PC-9 (cell line): ENCODE measurements around the gene OR10K1. TPM values are rescaled to one million over a fixed set of nuclear protein-coding genes. Genes with fewer than 3 reads are reported as not detected.
A peak's percentile ranks its signal among the peaks of the same experiment; 100 is the strongest.

Source experiments
- BruUV-seq: library from RNA; stranded (reverse); fragments of 400-500 nt; replicated peaks from 2 replicates; lab custom pipeline; 2021; lab: Mats Ljungman, UMichigan
- CTCF ChIA-PET: fragments of 300-600 bp; sonication (Branson Sonifier 250); formaldehyde crosslinking; loops from one replicate; lab custom pipeline; 2022; ENCODE audit warnings: antibody characterized with exemption; lab: Charles Lee
- POLR2A ChIA-PET: fragments of 300-600 bp; sonication (Branson Sonifier 250); formaldehyde crosslinking; loops from one replicate; lab custom pipeline; 2022; ENCODE audit warnings: antibody characterized with exemption; ENCODE audit not compliant: unreplicated experiment; lab: Charles Lee
- DNase-seq, 2 experiments: peaks; one replicate each; pipeline versions ENCODE4 v3.0.0 to v3.0.0-alpha.2; 2015 to 2022; ENCODE audit warnings: mixed read lengths in 1 of 2
- H2AFZ ChIP-seq: fragments of 200-600 bp; sonication (generic); 2 replicates; pipeline ENCODE4 v1.8.1; 2017; ENCODE audit warnings: antibody characterized with exemption
- H3F3A ChIP-seq: fragments of 200-600 bp; sonication (generic); 2 replicates; pipeline ENCODE4 v1.8.1; 2017; ENCODE audit warnings: antibody characterized with exemption, mild to moderate bottlenecking, low read depth; ENCODE audit not compliant: insufficient read depth
- H3K27ac ChIP-seq: fragments of 200-600 bp; sonication (generic); 2 replicates; pipeline ENCODE4 v1.6.1; 2016; ENCODE audit warnings: mixed run types
- H3K27me3 ChIP-seq: fragments of 200-600 bp; sonication (generic); 2 replicates; pipeline ENCODE4 v1.6.1; 2016; ENCODE audit warnings: low read depth, mixed run types; ENCODE audit not compliant: insufficient read depth
- H3K36me3 ChIP-seq: fragments of 200-600 bp; sonication (generic); 2 replicates; pipeline ENCODE4 v1.6.1; 2016; ENCODE audit warnings: low read depth, mixed run types
- H3K4me1 ChIP-seq: fragments of 200-600 bp; sonication (generic); replicated peaks from 2 replicates; pipeline ENCODE4 v1.6.1; 2016; ENCODE audit warnings: mixed run types; ENCODE audit not compliant: insufficient read depth
- H3K4me2 ChIP-seq: fragments of 200-600 bp; sonication (generic); 2 replicates; pipeline ENCODE4 v1.6.1; 2017; ENCODE audit warnings: mixed run types
- H3K4me3 ChIP-seq: fragments of 200-600 bp; sonication (generic); 2 replicates; pipeline ENCODE4 v1.6.1; 2016; ENCODE audit warnings: mixed run types
- H3K79me2 ChIP-seq: fragments of 200-600 bp; sonication (generic); 2 replicates; pipeline ENCODE4 v1.6.1; 2017; ENCODE audit warnings: low read depth, mixed run types
- H3K9me2 ChIP-seq: fragments of 200-600 bp; sonication (generic); 2 replicates; pipeline ENCODE4 v1.8.1; 2017; ENCODE audit warnings: mild to moderate bottlenecking; ENCODE audit not compliant: insufficient read depth
- H3K9me3 ChIP-seq: fragments of 200-600 bp; sonication (generic); 2 replicates; pipeline ENCODE4 v1.8.1; 2016; ENCODE audit warnings: low read depth; ENCODE audit not compliant: insufficient read depth
- H4K20me1 ChIP-seq: fragments of 200-600 bp; sonication (generic); 2 replicates; pipeline ENCODE4 v1.8.1; 2017; ENCODE audit not compliant: insufficient read depth
- EZH2 ChIP-seq: fragments of 200-600 bp; sonication (generic); IDR thresholded peaks from 2 replicates; pipeline ENCODE4 v1.8.0; 2017; ENCODE audit warnings: antibody characterized with exemption, low read depth
- intact Hi-C: fragments of 100-400 bp; cut with micrococcal nuclease; formaldehyde crosslinking; loops from one replicate; pipeline ENCODE4 v1.10.0; 2022; ENCODE audit not compliant: unreplicated experiment
- total RNA-seq: library from RNA; stranded (reverse); gene quantifications from 2 replicates; pipeline ENCODE4 v1.2.3, GENCODE V29; 2021
- TF ChIP-seq, protein P1 (sequence below): fragments of 200-600 bp; sonication (generic); conservative IDR thresholded peaks from 2 replicates; pipeline ENCODE4 v1.6.1; 2017; ENCODE audit warnings: mixed run types, antibody characterized with exemption, mild to moderate bottlenecking, moderate library complexity

Gene OR10K1
- total RNA-seq, 1 experiment from 2014 or later = not detected

DNA sequence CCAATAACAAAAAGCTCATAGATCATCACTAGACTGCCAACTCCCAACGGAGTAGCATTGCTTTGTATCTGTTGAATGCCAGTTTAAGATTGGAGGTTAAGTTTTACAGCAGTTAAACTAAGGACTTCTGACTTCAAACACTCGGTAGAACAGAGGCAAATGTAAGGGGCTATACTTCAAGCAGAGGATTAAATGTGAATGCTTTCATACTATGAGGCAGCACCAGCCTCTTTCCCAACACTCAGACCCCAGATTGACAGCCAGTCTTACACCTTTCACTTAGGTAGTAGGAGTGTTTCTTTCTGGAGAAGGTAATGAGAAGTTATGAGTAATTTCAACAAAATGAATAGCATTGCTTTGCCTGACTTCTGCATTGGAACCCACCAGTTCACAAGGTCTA lies 33.2 kb downstream of the OR10K1 start:
- no peak overlapping the region for H2AFZ ChIP-seq
- no peak overlapping the region for H3K4me2 ChIP-seq
- H3K4me1 ChIP-seq = no peaks in the 10 kb centered on the region
- no peaks in the 10 kb centered on the region for H3K9me3 ChIP-seq
- TF ChIP-seq, protein P1, sequence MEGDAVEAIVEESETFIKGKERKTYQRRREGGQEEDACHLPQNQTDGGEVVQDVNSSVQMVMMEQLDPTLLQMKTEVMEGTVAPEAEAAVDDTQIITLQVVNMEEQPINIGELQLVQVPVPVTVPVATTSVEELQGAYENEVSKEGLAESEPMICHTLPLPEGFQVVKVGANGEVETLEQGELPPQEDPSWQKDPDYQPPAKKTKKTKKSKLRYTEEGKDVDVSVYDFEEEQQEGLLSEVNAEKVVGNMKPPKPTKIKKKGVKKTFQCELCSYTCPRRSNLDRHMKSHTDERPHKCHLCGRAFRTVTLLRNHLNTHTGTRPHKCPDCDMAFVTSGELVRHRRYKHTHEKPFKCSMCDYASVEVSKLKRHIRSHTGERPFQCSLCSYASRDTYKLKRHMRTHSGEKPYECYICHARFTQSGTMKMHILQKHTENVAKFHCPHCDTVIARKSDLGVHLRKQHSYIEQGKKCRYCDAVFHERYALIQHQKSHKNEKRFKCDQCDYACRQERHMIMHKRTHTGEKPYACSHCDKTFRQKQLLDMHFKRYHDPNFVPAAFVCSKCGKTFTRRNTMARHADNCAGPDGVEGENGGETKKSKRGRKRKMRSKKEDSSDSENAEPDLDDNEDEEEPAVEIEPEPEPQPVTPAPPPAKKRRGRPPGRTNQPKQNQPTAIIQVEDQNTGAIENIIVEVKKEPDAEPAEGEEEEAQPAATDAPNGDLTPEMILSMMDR = no peak
- no peak for TF ChIP-seq EZH2
- no peaks in the 10 kb centered on the region for H3K36me3 ChIP-seq
- H3K79me2 ChIP-seq = no peaks in the 10 kb centered on the region
- CTCF ChIA-PET = no interaction called here
- BruUV-seq = no TSS peak
- POLR2A ChIA-PET = no interaction called here
- intact Hi-C loops = no loop called here
- H3F3A ChIP-seq = no peaks in the 10 kb centered on the region
- H3K27ac ChIP-seq = no peak overlapping the region
- H3K27me3 ChIP-seq = no peaks in the 10 kb centered on the region
- no peaks in the 10 kb centered on the region for H3K9me2 ChIP-seq
- DNase-seq = no peak
- no peak overlapping the region for H3K4me3 ChIP-seq
- no peaks in the 10 kb centered on the region for H4K20me1 ChIP-seq

DNA sequence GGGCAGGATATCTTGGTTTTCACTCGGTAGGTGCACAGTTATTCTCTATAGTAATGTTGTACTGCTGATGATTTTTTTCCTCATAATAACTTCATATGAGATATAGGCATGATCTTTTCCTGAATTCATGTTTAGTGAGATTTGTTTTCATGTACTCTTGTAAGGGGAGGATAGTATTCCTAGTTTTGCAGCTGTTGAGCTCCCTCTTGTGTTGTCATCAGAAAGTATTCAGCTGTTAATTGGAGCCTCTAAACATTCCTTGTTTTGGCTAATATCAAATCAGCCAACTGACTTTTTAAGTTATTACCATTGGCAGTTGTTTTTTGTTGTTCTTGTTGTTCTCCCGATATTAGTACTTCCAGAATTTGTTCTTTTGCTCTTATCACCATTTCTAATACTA lies 34.7 kb downstream of the OR10K1 start:
- DNase-seq = no peak
- no TSS peak for BruUV-seq
- Histone ChIP-seq H3K4me3 (no peak overlapping the region), H3K36me3 (no peaks in the 10 kb centered on the region), H3K9me2 (no peaks in the 10 kb centered on the region), H3K27me3 (no peaks in the 10 kb centered on the region), H3F3A (no peaks in the 10 kb centered on the region), H4K20me1 (no peaks in the 10 kb centered on the region), H3K4me2 (no peak overlapping the region), H3K27ac (no peak overlapping the region), H3K4me1 (no peaks in the 10 kb centered on the region), H3K9me3 (no peaks in the 10 kb centered on the region), H3K79me2 (no peaks in the 10 kb centered on the region), H2AFZ (no peak overlapping the region)
- CTCF ChIA-PET = no interaction called here
- intact Hi-C loops = no loop called here
- POLR2A ChIA-PET = no interaction called here
- TF ChIP-seq, protein P1 = no peak; the same call in 1 of the 2 replicates
- no peak for TF ChIP-seq EZH2

DNA sequence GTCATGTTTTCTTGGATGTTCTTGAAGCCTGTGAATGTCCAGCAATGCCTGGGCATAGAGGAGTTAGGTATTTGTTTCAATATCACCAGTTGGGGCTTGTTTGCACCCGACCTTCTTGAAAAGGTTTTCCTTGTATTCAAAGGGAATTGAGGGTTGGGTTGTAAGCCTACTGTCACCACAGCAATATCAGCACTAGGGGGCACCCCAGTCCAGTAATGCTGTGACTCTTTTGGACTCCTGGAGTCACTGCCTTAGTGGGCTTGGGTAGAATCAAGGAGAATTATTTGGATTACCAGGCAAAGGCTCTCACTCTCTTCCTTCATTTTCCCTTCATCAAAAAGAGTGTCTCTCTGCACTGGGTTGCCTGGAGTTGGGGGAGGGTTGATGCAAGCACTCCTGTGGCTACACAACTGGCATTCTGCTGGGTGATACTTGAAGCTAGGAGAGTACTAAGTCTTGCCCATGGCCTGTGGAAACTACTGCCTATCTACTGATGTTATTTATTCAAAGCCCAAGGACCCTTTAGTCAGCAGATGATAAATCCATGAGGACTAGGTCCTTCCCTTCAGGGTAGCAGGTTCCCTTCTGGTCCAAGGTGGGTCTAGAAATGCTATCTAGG lies 44.8 kb downstream of the OR10K1 start:
- intact Hi-C loops = no loop called here
- BruUV-seq = no TSS peak
- no peaks in the 10 kb centered on the region for H3K27me3 ChIP-seq
- H3K27ac ChIP-seq = no peak overlapping the region
- no peak for TF ChIP-seq EZH2
- TF ChIP-seq, protein P1 = 0 out of 2 replicates have a peak, but pooled peaks have one; percentile 37
- no peaks in the 10 kb centered on the region for H3K4me1 ChIP-seq
- no peaks in the 10 kb centered on the region for H4K20me1 ChIP-seq
- H3K79me2 ChIP-seq = no peaks in the 10 kb centered on the region
- no peaks in the 10 kb centered on the region for H3K36me3 ChIP-seq
- ChIA-PET CTCF (no interaction called here), POLR2A (no interaction called here)
- no peak for DNase-seq
- no peaks in the 10 kb centered on the region for H3F3A ChIP-seq
- no peaks in the 10 kb centered on the region for H3K9me3 ChIP-seq
- H3K4me3 ChIP-seq = no peak overlapping the region
- no peak overlapping the region for H3K4me2 ChIP-seq
- no peak overlapping the region for H2AFZ ChIP-seq
- H3K9me2 ChIP-seq = no peaks in the 10 kb centered on the region
